Keratinocyte (primary cell): Measurements from ENCODE around the gene MAGI3.

ENCODE experiments used
- EZH2 ChIP-seq: IDR thresholded peaks from one replicate; pipeline ENCODE4 v1.6.1; 2012; ENCODE audit warnings: inconsistent platforms, mild to moderate bottlenecking, low read length, moderate library complexity
- TF ChIP-seq, protein P1 (sequence below), 3 experiments: IDR thresholded peaks in 1 of 3; conservative IDR thresholded peaks in 1 of 3; optimal IDR thresholded peaks in 1 of 3; 2 replicates in 2 of 3; 3 replicates in 1 of 3; pipeline versions ENCODE3 to v1.5.1; 2011; ENCODE audit warnings: low read length in 3 of 3, mild to moderate bottlenecking in 3 of 3, moderate library complexity in 2 of 3, control low read depth in 1 of 3, inconsistent platforms in 1 of 3; ENCODE audit not compliant: insufficient read depth in 2 of 3; ENCODE audit errors: extremely low read depth in 1 of 3

DNA sequence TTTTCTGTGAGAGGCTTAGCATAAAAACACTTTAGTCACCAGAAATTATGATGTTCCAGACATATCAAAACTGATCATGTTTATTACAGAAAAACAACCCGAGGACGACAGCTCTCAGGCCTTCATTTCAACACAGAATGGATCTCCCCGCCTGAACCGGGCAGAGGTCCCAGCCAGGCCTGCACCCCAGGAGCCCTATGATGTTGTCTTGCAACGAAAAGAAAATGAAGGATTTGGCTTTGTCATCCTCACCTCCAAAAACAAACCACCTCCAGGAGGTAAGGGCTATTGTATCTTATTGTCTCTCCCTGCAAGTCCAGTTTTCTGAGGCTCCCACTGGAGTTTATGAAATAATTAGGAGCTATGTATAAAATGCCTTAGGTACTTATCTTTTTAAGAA, 263.4 kb downstream of the MAGI3 start:
- TF ChIP-seq, protein P1, sequence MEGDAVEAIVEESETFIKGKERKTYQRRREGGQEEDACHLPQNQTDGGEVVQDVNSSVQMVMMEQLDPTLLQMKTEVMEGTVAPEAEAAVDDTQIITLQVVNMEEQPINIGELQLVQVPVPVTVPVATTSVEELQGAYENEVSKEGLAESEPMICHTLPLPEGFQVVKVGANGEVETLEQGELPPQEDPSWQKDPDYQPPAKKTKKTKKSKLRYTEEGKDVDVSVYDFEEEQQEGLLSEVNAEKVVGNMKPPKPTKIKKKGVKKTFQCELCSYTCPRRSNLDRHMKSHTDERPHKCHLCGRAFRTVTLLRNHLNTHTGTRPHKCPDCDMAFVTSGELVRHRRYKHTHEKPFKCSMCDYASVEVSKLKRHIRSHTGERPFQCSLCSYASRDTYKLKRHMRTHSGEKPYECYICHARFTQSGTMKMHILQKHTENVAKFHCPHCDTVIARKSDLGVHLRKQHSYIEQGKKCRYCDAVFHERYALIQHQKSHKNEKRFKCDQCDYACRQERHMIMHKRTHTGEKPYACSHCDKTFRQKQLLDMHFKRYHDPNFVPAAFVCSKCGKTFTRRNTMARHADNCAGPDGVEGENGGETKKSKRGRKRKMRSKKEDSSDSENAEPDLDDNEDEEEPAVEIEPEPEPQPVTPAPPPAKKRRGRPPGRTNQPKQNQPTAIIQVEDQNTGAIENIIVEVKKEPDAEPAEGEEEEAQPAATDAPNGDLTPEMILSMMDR (optimal IDR thresholded peaks at IDR 0.05 in 1 of 3, IDR thresholded peaks at IDR 0.05 in 1 of 3, conservative IDR thresholded peaks at IDR 0.05 in 1 of 3; ENCODE audit: extremely low read depth in 1 of 3, insufficient read depth in 2 of 3, low read length in 3 of 3) = no peak
- no peak for TF ChIP-seq EZH2
